PFSK-1 (cell line): ENCODE measurements around the gene SMIM22.

ENCODE experiments used
- FOXP2 ChIP-seq: optimal IDR thresholded peaks from 2 replicates; pipeline ENCODE3; 2011; ENCODE audit warnings: borderline replicate concordance, control low read depth, inconsistent platforms; ENCODE audit not compliant: insufficient read depth; ENCODE audit errors: extremely low read length, extremely low read depth
- POLR2AphosphoS5 ChIP-seq: IDR thresholded peaks from 2 replicates; pipeline ENCODE4 v1.6.1; 2012; ENCODE audit warnings: low read depth, mild to moderate bottlenecking, control low read depth, low read length, moderate library complexity
- SIN3A ChIP-seq: IDR thresholded peaks from 2 replicates; pipeline ENCODE4 v1.6.1; 2012; ENCODE audit warnings: mild to moderate bottlenecking, low read length, moderate library complexity, borderline replicate concordance; ENCODE audit not compliant: insufficient read depth
- TAF1 ChIP-seq: IDR thresholded peaks from 2 replicates; pipeline ENCODE4 v1.6.1; 2012; ENCODE audit warnings: low read length, control low read depth, borderline replicate concordance; ENCODE audit not compliant: insufficient read depth
- TF ChIP-seq, protein P1 (sequence below), 2 experiments: IDR thresholded peaks; 2 replicates each; pipeline versions ENCODE4 v1.6.1 to v1.8.0; 2011 to 2012; ENCODE audit warnings: low read depth in 2 of 2, low read length in 2 of 2, control low read depth in 1 of 2, inconsistent platforms in 1 of 2, mild to moderate bottlenecking in 1 of 2, moderate library complexity in 1 of 2; ENCODE audit not compliant: insufficient read depth in 1 of 2

SMIM22 gene

DNA sequence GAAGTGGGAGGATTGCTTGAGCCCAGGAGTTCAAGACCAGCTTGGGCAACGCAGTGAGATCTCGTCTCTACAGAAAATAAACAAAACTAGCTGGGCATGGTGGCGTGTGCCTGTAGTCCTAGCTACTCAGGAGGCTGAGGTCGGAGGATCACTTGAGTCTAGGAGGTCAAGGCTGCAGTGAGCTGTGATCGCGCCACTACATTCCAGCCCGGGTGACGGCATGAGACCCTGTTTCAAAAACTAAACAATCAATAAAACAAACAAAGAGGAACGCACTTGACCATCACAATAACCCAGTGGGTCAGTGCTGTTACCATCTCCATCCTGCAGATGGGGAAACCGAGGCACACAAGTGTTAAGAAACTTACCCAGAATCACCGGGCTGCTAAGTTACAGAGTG, 41.9 kb upstream of the SMIM22 start:
- TF ChIP-seq FOXP2 (no peak), SIN3A (no peak), TAF1 (no peak), POLR2AphosphoS5 (no peak)
- TF ChIP-seq, protein P1, sequence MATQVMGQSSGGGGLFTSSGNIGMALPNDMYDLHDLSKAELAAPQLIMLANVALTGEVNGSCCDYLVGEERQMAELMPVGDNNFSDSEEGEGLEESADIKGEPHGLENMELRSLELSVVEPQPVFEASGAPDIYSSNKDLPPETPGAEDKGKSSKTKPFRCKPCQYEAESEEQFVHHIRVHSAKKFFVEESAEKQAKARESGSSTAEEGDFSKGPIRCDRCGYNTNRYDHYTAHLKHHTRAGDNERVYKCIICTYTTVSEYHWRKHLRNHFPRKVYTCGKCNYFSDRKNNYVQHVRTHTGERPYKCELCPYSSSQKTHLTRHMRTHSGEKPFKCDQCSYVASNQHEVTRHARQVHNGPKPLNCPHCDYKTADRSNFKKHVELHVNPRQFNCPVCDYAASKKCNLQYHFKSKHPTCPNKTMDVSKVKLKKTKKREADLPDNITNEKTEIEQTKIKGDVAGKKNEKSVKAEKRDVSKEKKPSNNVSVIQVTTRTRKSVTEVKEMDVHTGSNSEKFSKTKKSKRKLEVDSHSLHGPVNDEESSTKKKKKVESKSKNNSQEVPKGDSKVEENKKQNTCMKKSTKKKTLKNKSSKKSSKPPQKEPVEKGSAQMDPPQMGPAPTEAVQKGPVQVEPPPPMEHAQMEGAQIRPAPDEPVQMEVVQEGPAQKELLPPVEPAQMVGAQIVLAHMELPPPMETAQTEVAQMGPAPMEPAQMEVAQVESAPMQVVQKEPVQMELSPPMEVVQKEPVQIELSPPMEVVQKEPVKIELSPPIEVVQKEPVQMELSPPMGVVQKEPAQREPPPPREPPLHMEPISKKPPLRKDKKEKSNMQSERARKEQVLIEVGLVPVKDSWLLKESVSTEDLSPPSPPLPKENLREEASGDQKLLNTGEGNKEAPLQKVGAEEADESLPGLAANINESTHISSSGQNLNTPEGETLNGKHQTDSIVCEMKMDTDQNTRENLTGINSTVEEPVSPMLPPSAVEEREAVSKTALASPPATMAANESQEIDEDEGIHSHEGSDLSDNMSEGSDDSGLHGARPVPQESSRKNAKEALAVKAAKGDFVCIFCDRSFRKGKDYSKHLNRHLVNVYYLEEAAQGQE (IDR thresholded peaks at IDR 0.05; ENCODE audit: insufficient read depth in 1 of 2, low read depth in 2 of 2, low read length in 2 of 2), result no peak

GRCh38 chr16:4754865-4755264, 40.3 kb upstream of the SMIM22 start:
- TF ChIP-seq TAF1, result no peak
- TF ChIP-seq FOXP2, result no peak
- TF ChIP-seq POLR2AphosphoS5, result no peak
- TF ChIP-seq, protein P1 (IDR thresholded peaks at IDR 0.05; ENCODE audit: insufficient read depth in 1 of 2, low read depth in 2 of 2, low read length in 2 of 2), result no peak
- no peak for TF ChIP-seq SIN3A

DNA sequence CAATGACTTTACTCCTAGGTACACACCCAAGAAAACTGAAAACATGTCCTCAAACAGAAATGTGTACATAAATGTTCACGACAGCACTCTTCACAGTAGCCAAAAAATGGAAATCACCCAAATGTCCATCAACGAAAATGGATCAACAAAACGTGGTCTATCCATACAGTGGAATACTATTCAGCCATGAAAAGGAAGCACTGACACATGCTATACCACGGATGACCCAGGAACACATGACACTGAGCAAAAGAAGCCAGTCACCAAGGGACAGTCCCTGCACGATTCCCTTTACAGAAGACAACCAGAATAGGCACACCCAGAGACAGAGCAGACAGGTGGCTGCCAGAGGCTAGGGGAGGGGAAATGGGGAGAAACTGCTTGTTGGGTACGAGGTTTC, 39.5 kb upstream of the SMIM22 start:
- TF ChIP-seq TAF1, result no peak
- TF ChIP-seq POLR2AphosphoS5, result no peak
- TF ChIP-seq FOXP2, result no peak
- TF ChIP-seq SIN3A, result no peak
- TF ChIP-seq, protein P1 (IDR thresholded peaks at IDR 0.05; ENCODE audit: insufficient read depth in 1 of 2, low read depth in 2 of 2, low read length in 2 of 2), result no peak

DNA sequence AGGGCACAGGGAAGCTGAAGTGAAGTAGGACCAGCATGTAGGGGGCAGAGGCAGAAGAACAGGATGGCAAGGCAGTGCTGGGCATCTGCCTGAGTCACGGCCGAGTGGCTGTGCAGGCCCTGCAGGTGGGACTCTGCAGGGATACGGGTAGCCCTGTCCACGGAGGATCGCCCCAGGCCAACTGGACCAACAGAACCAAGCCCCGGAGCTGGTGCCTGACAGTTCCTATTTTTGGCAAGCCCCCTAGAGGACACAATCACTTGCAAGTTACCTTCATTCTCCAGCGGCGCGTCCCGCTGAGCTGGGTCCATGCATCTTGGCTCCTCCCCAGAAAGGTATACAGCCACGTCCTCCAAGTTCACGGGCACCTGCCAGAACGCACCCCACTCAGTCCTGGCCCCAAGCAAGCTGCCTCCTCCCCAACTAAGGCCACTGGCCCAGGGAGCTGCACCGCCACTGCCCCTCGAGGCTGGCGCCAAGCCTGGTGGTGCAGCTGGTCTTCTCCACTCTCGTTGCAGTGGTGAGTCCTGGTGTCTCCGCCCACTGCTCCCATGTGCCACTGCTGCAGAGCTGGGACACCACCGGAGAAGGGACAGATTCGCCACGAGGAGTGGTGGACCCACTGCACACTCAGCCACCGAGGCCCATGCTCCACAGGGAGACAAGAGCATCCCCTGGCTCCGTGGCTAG, 34.8 kb upstream of the SMIM22 start:
- TF ChIP-seq FOXP2, result no peak
- TF ChIP-seq, protein P1 (IDR thresholded peaks at IDR 0.05; ENCODE audit: insufficient read depth in 1 of 2, low read depth in 2 of 2, low read length in 2 of 2), result no peak
- no peak for TF ChIP-seq TAF1
- no peak for TF ChIP-seq SIN3A
- no peak for TF ChIP-seq POLR2AphosphoS5
